ENCODE results near the gene KRTAP20-1. TPM values are rescaled to one million over a fixed set of nuclear protein-coding genes. Genes with fewer than 3 reads are reported as not detected.

KRTAP20-1 gene
- total RNA-seq: not detected

DNA sequence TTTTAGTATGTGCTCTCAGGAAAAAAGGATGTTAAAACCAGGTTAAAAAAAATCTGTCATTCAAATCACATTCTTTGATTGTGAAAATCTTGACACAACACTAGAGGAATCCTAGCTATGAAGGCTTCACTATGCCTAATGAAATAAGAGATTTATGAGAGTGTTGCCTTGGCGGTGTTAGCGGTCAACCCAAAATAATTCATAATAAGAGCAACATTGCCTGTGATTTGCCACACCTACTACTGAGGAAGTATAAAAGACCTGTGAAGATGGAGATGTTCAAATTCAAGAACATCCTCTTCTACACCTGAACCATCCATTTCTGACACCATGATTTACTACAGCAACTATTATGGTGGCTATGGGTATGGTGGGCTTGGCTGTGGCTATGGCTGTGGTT, at the start of gene KRTAP20-1:
KRTAP20-1 (plus strand) TSS at position 301 of the 400 bp plus-strand sequence; CDS start at position 331, 30 bp downstream.
- TF ChIP-seq POLR2A (IDR thresholded peaks at IDR 0.05): no peak
- H3K27me3 ChIP-seq: no peaks in the 10 kb centered on the region
- no peaks in the 10 kb centered on the region for H3K36me3 ChIP-seq
- intact Hi-C loops (cut with DNase I; ENCODE audit: low total_unique reads): no loop called here
- no peak within 1 kb of the TSS for H3K27ac ChIP-seq
- DNase-seq: no peak
- H3K4me1 ChIP-seq: no peaks in the 10 kb centered on the region
- no peak within 1 kb of the TSS for H3K4me3 ChIP-seq
- no peaks in the 10 kb centered on the region for H3K9me3 ChIP-seq

DNA sequence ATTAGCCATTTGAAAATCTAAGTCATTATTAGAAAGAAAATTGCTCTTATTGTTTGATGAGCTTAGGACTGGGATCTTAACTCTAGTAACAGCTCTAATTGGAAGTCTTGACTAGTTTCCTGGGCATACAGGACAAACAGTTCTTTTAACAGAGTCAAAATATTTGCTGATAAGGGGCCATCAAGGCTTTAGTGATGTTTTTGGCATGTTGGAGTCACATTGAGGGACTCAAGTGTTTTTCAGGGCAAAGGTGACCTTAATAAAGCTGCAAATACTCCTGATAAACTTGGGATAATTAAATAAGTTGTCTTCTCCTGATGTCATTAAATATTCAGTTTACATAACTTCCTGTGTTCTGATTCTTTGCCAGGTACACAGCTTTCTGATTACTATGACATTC, 48.6 kb upstream of the KRTAP20-1 start:
- no peak overlapping the region for H3K4me3 ChIP-seq

GRCh38 chr21:30577766-30578165, 38.5 kb upstream of the KRTAP20-1 start:
- intact Hi-C loops (cut with DNase I; ENCODE audit: low total_unique reads): no loop called here

More for the DNA sequence above, 48.6 kb upstream of the KRTAP20-1 start:
- intact Hi-C loops (cut with DNase I; ENCODE audit: low total_unique reads): no loop called here
- Histone ChIP-seq H3K27ac (no peak overlapping the region), H3K9me3 (no peaks in the 10 kb centered on the region), H3K4me1 (no peaks in the 10 kb centered on the region), H3K27me3 (no peaks in the 10 kb centered on the region), H3K36me3 (no peaks in the 10 kb centered on the region)
- DNase-seq: no peak
- TF ChIP-seq CTCF (IDR thresholded peaks at IDR 0.05) (no peak), POLR2A (IDR thresholded peaks at IDR 0.05) (no peak)

GRCh38 chr21:30579346-30579745, 36.9 kb upstream of the KRTAP20-1 start:
- no peaks in the 10 kb centered on the region for H3K36me3 ChIP-seq
- no peak for DNase-seq
- intact Hi-C loops (cut with DNase I; ENCODE audit: low total_unique reads): no loop called here
- no peaks in the 10 kb centered on the region for H3K4me1 ChIP-seq
- no peaks in the 10 kb centered on the region for H3K9me3 ChIP-seq
- no peaks in the 10 kb centered on the region for H3K27me3 ChIP-seq
- H3K4me3 ChIP-seq: no peak overlapping the region
- H3K27ac ChIP-seq: no peak overlapping the region
- no peak for TF ChIP-seq POLR2A (IDR thresholded peaks at IDR 0.05)
- TF ChIP-seq CTCF (IDR thresholded peaks at IDR 0.05): no peak

More at GRCh38 chr21:30577766-30578165, 38.5 kb upstream of the KRTAP20-1 start:
- no peaks in the 10 kb centered on the region for H3K4me1 ChIP-seq
- H3K27ac ChIP-seq: no peak overlapping the region
- no peaks in the 10 kb centered on the region for H3K9me3 ChIP-seq
- TF ChIP-seq CTCF (IDR thresholded peaks at IDR 0.05) (no peak), POLR2A (IDR thresholded peaks at IDR 0.05) (no peak)
- H3K4me3 ChIP-seq: no peak overlapping the region
- H3K36me3 ChIP-seq: no peaks in the 10 kb centered on the region
- DNase-seq: no peak
- no peaks in the 10 kb centered on the region for H3K27me3 ChIP-seq

DNA sequence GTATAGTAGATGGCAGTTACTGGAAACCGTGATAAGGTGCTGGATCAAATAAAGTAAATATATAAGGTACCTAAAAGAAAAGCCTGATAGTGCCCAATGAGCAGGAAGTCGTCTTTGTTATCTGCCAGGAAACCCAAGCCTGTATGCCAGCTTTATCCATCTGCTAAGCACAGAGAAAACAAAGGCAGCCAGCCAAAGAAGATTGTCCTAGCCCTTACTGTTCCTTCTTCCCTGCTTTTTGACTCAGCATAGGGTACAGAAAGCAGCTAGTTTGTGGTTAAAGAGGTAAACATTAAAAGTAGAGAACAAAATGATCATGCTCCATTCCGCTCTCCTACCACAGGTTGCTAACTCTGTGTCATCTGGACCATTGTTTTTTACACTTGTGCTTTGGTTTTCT, 36.1 kb upstream of the KRTAP20-1 start:
- no peak for TF ChIP-seq POLR2A (IDR thresholded peaks at IDR 0.05)
- no peak for TF ChIP-seq CTCF (IDR thresholded peaks at IDR 0.05)
- no peaks in the 10 kb centered on the region for H3K9me3 ChIP-seq
- intact Hi-C loops (cut with DNase I; ENCODE audit: low total_unique reads): no loop called here
- no peaks in the 10 kb centered on the region for H3K4me1 ChIP-seq
- no peak overlapping the region for H3K4me3 ChIP-seq
- no peaks in the 10 kb centered on the region for H3K27me3 ChIP-seq
- no peak for DNase-seq
- H3K27ac ChIP-seq: no peak overlapping the region
- no peaks in the 10 kb centered on the region for H3K36me3 ChIP-seq

GRCh38 chr21:30582870-30583269, 33.4 kb upstream of the KRTAP20-1 start:
- H3K9me3 ChIP-seq: no peaks in the 10 kb centered on the region
- intact Hi-C loops (cut with DNase I; ENCODE audit: low total_unique reads): no loop called here
- no peak overlapping the region for H3K27ac ChIP-seq
- no peak for DNase-seq
- H3K4me1 ChIP-seq: no peaks in the 10 kb centered on the region
- TF ChIP-seq POLR2A (IDR thresholded peaks at IDR 0.05) (no peak), CTCF (IDR thresholded peaks at IDR 0.05) (no peak)
- H3K4me3 ChIP-seq: no peak overlapping the region
- no peaks in the 10 kb centered on the region for H3K27me3 ChIP-seq
- H3K36me3 ChIP-seq: no peaks in the 10 kb centered on the region

Measured in uterus (tissue), 4 donors.